ENCODE measurements around the gene STIM2.

DNA sequence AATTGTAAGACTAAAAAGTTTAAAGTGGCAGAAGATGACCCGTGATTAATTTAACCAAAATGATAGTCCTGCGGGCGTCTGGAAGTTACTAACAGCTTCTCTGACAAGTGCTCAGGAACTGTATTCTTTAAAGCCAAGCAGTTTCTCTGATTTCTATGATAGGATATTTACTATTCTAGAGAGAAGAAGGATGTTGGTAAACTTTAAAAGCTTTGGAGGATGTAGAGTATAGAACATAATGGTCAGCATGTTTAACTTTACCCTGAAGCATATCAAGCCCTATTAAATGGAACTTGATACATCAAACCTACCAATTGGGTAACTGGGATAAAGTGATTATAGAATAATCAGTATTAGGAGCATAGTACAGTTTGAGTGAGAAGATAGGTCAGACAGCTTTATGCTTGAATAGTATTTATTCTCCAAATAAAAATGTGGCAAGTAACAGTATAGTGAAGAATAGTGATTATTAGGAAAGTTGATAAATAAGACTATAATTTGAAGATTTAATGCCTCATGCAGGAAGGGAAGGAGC lies 1.8 kb downstream of the STIM2 start:
- TF ChIP-seq, protein P1, sequence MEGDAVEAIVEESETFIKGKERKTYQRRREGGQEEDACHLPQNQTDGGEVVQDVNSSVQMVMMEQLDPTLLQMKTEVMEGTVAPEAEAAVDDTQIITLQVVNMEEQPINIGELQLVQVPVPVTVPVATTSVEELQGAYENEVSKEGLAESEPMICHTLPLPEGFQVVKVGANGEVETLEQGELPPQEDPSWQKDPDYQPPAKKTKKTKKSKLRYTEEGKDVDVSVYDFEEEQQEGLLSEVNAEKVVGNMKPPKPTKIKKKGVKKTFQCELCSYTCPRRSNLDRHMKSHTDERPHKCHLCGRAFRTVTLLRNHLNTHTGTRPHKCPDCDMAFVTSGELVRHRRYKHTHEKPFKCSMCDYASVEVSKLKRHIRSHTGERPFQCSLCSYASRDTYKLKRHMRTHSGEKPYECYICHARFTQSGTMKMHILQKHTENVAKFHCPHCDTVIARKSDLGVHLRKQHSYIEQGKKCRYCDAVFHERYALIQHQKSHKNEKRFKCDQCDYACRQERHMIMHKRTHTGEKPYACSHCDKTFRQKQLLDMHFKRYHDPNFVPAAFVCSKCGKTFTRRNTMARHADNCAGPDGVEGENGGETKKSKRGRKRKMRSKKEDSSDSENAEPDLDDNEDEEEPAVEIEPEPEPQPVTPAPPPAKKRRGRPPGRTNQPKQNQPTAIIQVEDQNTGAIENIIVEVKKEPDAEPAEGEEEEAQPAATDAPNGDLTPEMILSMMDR (conservative IDR thresholded peaks at IDR 0.05 in 1 of 2, IDR thresholded peaks at IDR 0.05 in 1 of 2; ENCODE audit: low read depth in 1 of 2, low read length in 2 of 2) = no peak
- no peak for TF ChIP-seq EZH2 (IDR thresholded peaks at IDR 0.05; ENCODE audit: low read length, missing control alignments)
